H1 (cell line): Measurements from ENCODE around the gene IQCC. TPM values are rescaled to one million over a fixed set of nuclear protein-coding genes. Genes with fewer than 3 reads are reported as not detected.

Experiments
- BCL11A ChIP-seq, 2 experiments: IDR thresholded peaks; one replicate each; pipeline ENCODE4 v1.6.1; 2011; ENCODE audit warnings: low read depth in 2 of 2, low read length in 2 of 2, mild to moderate bottlenecking in 2 of 2
- BRCA1 ChIP-seq: IDR thresholded peaks from 2 replicates; pipeline ENCODE4 v1.6.1; 2012; ENCODE audit warnings: low read depth, low read length, improper control_type of control experiment
- CBX5 ChIP-seq: fragments of 300-800, 300-1000 bp; sonication (generic); IDR thresholded peaks from 2 replicates; pipeline ENCODE4 v1.7.1; 2016; ENCODE audit warnings: antibody characterized with exemption, low read length, low read depth
- CEBPB ChIP-seq: IDR thresholded peaks from 2 replicates; pipeline ENCODE4 v1.6.1; 2012; ENCODE audit warnings: low read depth, low read length
- CHD2 ChIP-seq: IDR thresholded peaks from 2 replicates; pipeline ENCODE4 v1.6.1; 2012; ENCODE audit warnings: low read length, improper control_type of control experiment
- CREB1 ChIP-seq: IDR thresholded peaks from 2 replicates; pipeline ENCODE4 v1.6.1; 2012; ENCODE audit warnings: inconsistent platforms
- CTBP2 ChIP-seq: IDR thresholded peaks from 2 replicates; pipeline ENCODE4 v1.7.0; 2011; ENCODE audit warnings: borderline replicate concordance, mild to moderate bottlenecking, moderate library complexity, mixed read lengths, low read length; ENCODE audit not compliant: insufficient read depth, insufficient read length
- EP300 ChIP-seq, 2 experiments: IDR thresholded peaks; 1 replicate in 1 of 2; 2 replicates in 1 of 2; pipeline ENCODE4 v1.6.1; 2011 to 2012; ENCODE audit warnings: low read depth in 2 of 2, low read length in 2 of 2, mild to moderate bottlenecking in 2 of 2, borderline replicate concordance in 1 of 2, inconsistent platforms in 1 of 2, moderate library complexity in 1 of 2
- HDAC2 ChIP-seq, 2 experiments: fragments of 300-600 bp in 1 of 2; sonication (generic) in 1 of 2; IDR thresholded peaks; 2 replicates each; pipeline ENCODE4 v1.6.1; 2011 to 2012; ENCODE audit warnings: low read depth in 2 of 2, low read length in 2 of 2, mild to moderate bottlenecking in 2 of 2, moderate library complexity in 2 of 2, borderline replicate concordance in 1 of 2, inconsistent platforms in 1 of 2
- HDAC6 ChIP-seq: IDR thresholded peaks from one replicate; pipeline ENCODE4 v1.7.1; 2012; ENCODE audit warnings: low read depth, mild to moderate bottlenecking, inconsistent platforms, low read length, moderate library complexity
- KDM5A ChIP-seq: fragments of 200-600 bp; IDR thresholded peaks from 2 replicates; pipeline ENCODE4 v1.7.1; 2012; ENCODE audit warnings: mild to moderate bottlenecking, low read length, inconsistent platforms, mixed read lengths
- NANOG ChIP-seq: IDR thresholded peaks from 2 replicates; pipeline ENCODE4 v1.6.1; 2011; ENCODE audit warnings: low read length, low read depth, mild to moderate bottlenecking, inconsistent platforms; ENCODE audit not compliant: insufficient read depth, poor library complexity, severe bottlenecking
- PHF8 ChIP-seq: fragments of 200-600 bp; sonication (generic); conservative IDR thresholded peaks from 2 replicates; pipeline ENCODE4 v1.7.1; 2012; ENCODE audit warnings: low read depth, mild to moderate bottlenecking, inconsistent platforms, low read length, moderate library complexity
- POLR2A ChIP-seq, 2 experiments: IDR thresholded peaks; 1 replicate in 1 of 2; 2 replicates in 1 of 2; pipeline ENCODE4 v1.6.1; 2011; ENCODE audit warnings: low read depth in 2 of 2, low read length in 2 of 2, mild to moderate bottlenecking in 2 of 2; ENCODE audit errors: control extremely low read depth in 1 of 2
- POU5F1 ChIP-seq: IDR thresholded peaks from 2 replicates; pipeline ENCODE4 v1.6.1; 2011; ENCODE audit warnings: low read depth, mild to moderate bottlenecking, low read length, moderate library complexity
- RAD21 ChIP-seq, 2 experiments: IDR thresholded peaks in 1 of 2; conservative IDR thresholded peaks in 1 of 2; 2 replicates each; pipeline ENCODE4 v1.6.1; 2011; ENCODE audit warnings: low read depth in 2 of 2, low read length in 2 of 2, improper control_type of control experiment in 1 of 2, inconsistent platforms in 1 of 2, mild to moderate bottlenecking in 1 of 2, moderate library complexity in 1 of 2
- RXRA ChIP-seq: IDR thresholded peaks from 2 replicates; pipeline ENCODE4 v1.6.1; 2011; ENCODE audit warnings: low read depth, mild to moderate bottlenecking, low read length, moderate library complexity; ENCODE audit not compliant: insufficient read depth
- SP1 ChIP-seq: IDR thresholded peaks from 2 replicates; pipeline ENCODE4 v1.6.1; 2011; ENCODE audit warnings: low read depth, low read length
- SP4 ChIP-seq: IDR thresholded peaks from 2 replicates; pipeline ENCODE4 v1.6.1; 2012; ENCODE audit warnings: low read length, inconsistent platforms
- SRF ChIP-seq: IDR thresholded peaks from 2 replicates; pipeline ENCODE4 v1.6.1; 2011; ENCODE audit warnings: mild to moderate bottlenecking, low read depth, low read length, moderate library complexity
- SUZ12 ChIP-seq: fragments of 200-600 bp; sonication (generic); IDR thresholded peaks from 2 replicates; pipeline ENCODE4 v1.6.1; 2012; ENCODE audit warnings: mild to moderate bottlenecking, inconsistent platforms, low read length, moderate library complexity, mixed read lengths
- TAF1 ChIP-seq: IDR thresholded peaks from 2 replicates; pipeline ENCODE4 v1.6.1; 2011; ENCODE audit warnings: mild to moderate bottlenecking, low read depth, low read length
- YY1 ChIP-seq: IDR thresholded peaks from 2 replicates; pipeline ENCODE4 v1.6.1; 2011; ENCODE audit warnings: low read depth, mild to moderate bottlenecking, low read length
- polyA plus RNA-seq, 7 experiments: library from polyadenylated mRNA; depleted of rRNA in 3 of 7; stranded (reverse) in 5 of 7; unstranded in 2 of 7; fragments of >200 nt in 5 of 7; fragments of 200-250 nt in 2 of 7; gene quantifications; 1 replicate in 5 of 7; 2 replicates in 1 of 7; 4 replicates in 1 of 7; pipeline versions ENCODE4 v1.2.1 to v1.2.3, GENCODE V29; 2011 to 2013; ENCODE audit warnings: missing spikeins in 2 of 7, mixed read lengths in 2 of 7
- total RNA-seq: library from RNA; stranded (reverse); fragmentation: NEBNext Ultra II Directional; extraction: Animal tissue kit (Norgen Biotek cat#: 25700); gene quantifications from 2 replicates; pipeline ENCODE4 v1.2.1, GENCODE V29; 2021

Gene IQCC
- total and polyA plus RNA-seq, 2 of the 8 experiments (the other 6 are each of a cell fraction or from before 2014, with no cell fraction given): 2.5 to 4.2 TPM

DNA sequence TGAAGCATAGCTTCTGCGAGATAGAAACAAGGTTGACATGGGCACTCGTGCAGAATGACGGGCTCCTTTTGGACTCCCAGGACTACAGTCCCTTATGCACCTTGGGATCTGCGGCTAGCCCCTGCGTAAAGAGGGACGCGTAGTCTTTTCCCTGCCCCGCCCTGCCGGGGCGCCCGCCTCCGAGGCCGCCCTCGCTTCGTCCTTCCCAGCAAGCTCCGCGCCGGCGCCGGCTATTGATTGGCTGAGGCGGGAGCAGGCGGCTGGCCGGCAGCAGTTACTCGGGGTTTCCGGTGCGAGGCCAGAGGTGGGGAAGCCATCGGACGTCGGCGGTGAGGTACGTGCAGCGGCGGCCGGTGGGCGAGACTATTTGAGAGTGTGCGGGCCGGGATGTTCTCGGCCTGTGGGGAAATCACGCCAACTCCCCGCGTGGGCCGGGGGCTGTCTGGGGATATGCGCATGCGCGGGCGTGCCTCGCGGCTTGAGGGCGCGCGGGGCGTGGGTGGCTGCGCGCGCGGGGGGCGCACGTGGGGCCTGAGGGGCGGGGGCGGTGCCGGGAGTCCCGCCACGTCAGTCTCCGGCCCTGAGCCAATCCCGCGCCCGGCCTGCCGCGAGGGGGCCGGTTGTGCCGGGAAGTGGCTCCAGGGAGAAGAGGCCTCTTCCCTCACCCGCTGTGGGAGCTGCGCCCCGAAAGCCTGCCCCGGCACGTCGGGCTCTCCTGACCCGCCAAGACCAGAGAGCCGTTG, 25.9 kb upstream of the IQCC start, which contains the start of gene TXLNA (continued):
- 0 out of 2 replicates have a peak, but pooled peaks have one; percentile 28 for TF ChIP-seq CHD2
- no peak for TF ChIP-seq BCL11A (IDR thresholded peaks at IDR 0.05; ENCODE audit: low read depth in 2 of 2, low read length in 2 of 2)
- no peak for TF ChIP-seq RAD21 (IDR thresholded peaks at IDR 0.05 in 1 of 2, conservative IDR thresholded peaks at IDR 0.05 in 1 of 2; ENCODE audit: low read depth in 2 of 2, low read length in 2 of 2)
- no peak for TF ChIP-seq CEBPB
- no peak for TF ChIP-seq KDM5A
- no peak for TF ChIP-seq SRF
- peak; percentile 59 for TF ChIP-seq CREB1
- TF ChIP-seq EP300 (IDR thresholded peaks at IDR 0.05; ENCODE audit: borderline replicate concordance in 1 of 2, low read depth in 2 of 2, low read length in 2 of 2): no peak
- no peak for TF ChIP-seq CTBP2
- peak; percentile 87 for TF ChIP-seq PHF8
- TF ChIP-seq YY1: peak; percentile 6; the same call in 1 of the 2 replicates
- TF ChIP-seq CBX5: no peak
- TF ChIP-seq SP4: no peak; the same call in 1 of the 2 replicates
- no peak for TF ChIP-seq POU5F1
- TF ChIP-seq POLR2A (IDR thresholded peaks at IDR 0.05; ENCODE audit: control extremely low read depth in 1 of 2, low read depth in 2 of 2, low read length in 2 of 2): peak; percentile 58 to 86
- no peak for TF ChIP-seq HDAC6
- TF ChIP-seq BRCA1: no peak
- TF ChIP-seq SP1: peak; percentile 38; the same call in 1 of the 2 replicates
- TF ChIP-seq TAF1: peak; percentile 86
- no peak for TF ChIP-seq RXRA
- TF ChIP-seq HDAC2 (IDR thresholded peaks at IDR 0.05; ENCODE audit: borderline replicate concordance in 1 of 2, low read depth in 2 of 2, low read length in 2 of 2): peak; percentile 98
- no peak for TF ChIP-seq NANOG
- 0 out of 2 replicates have a peak, but pooled peaks have one; percentile 23 for TF ChIP-seq SUZ12
